ENCODE measurements around the gene CHST11. TPM values are rescaled to one million over a fixed set of nuclear protein-coding genes. Genes with fewer than 3 reads are reported as not detected.

The CHST11 gene
- total RNA-seq, 1 donor from 2014 or later, result 6.0 TPM

GRCh38 chr12:104636496-104636895 lies 179.7 kb downstream of the CHST11 start:
- TF ChIP-seq CTCF (IDR thresholded peaks at IDR 0.05; ENCODE audit: borderline replicate concordance), result no peak
- no peaks in the 10 kb centered on the region for H3K36me3 ChIP-seq
- no peaks in the 10 kb centered on the region for H3K27me3 ChIP-seq (ENCODE audit: low read depth)
- intact Hi-C loops (cut with micrococcal nuclease), result no loop called here
- H3K9me3 ChIP-seq (replicated peaks), result peaks cover 5% of the 10 kb centered on the region
- no peak for DNase-seq
- peaks cover 31% of the 10 kb centered on the region for H3K4me1 ChIP-seq
- no peak overlapping the region for H3K4me3 ChIP-seq
- H3K27ac ChIP-seq (replicated peaks), result no peak overlapping the region

GRCh38 chr12:104637604-104638003 lies 180.9 kb downstream of the CHST11 start:
- no peak for DNase-seq
- Histone ChIP-seq H3K36me3 (no peaks in the 10 kb centered on the region), H3K4me1 (peaks cover 28% of the 10 kb centered on the region), H3K27ac (replicated peaks) (no peak overlapping the region), H3K27me3 (ENCODE audit: low read depth) (no peaks in the 10 kb centered on the region), H3K4me3 (no peak overlapping the region), H3K9me3 (replicated peaks) (peaks cover 5% of the 10 kb centered on the region)
- TF ChIP-seq CTCF (IDR thresholded peaks at IDR 0.05; ENCODE audit: borderline replicate concordance), result no peak
- intact Hi-C loops (cut with micrococcal nuclease), result no loop called here

DNA sequence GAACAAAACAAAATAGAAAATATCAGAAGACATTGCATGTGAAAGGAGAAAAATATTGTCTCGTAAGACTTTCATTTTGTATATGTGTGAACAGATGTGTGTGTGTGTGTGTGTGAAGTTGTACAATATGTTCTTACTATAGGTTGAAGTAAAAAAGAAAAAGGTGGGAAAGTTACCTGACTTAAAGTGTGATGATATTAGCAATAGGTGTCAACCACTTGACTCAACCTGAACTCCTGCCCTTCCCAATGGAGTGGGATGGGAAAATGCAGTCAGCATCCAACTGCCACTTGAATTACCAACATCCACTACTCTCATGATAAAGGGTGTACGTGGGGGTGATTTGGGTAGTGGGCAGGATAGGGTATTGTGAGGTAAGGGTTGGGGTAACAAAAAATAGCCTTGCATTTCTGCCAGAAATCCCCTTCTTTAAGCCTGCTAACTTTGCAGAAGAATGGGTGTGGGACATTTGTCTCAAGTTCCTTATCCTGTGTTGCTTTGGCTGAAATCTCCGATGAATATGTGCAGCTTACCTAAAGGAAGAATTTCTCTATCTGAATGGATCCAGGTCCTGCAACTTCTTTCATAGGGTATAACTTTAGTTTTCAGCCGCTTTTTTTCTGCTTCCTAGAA lies 181.6 kb downstream of the CHST11 start:
- no peak for DNase-seq
- H3K9me3 ChIP-seq (replicated peaks), result peaks cover 5% of the 10 kb centered on the region
- intact Hi-C loops (cut with micrococcal nuclease), result no loop called here
- H3K27ac ChIP-seq (replicated peaks), result peak overlapping the region; percentile 54
- no peak overlapping the region for H3K4me3 ChIP-seq
- H3K27me3 ChIP-seq (ENCODE audit: low read depth), result no peaks in the 10 kb centered on the region
- no peaks in the 10 kb centered on the region for H3K36me3 ChIP-seq
- no peak for TF ChIP-seq CTCF (IDR thresholded peaks at IDR 0.05; ENCODE audit: borderline replicate concordance)
- H3K4me1 ChIP-seq, result peaks cover 22% of the 10 kb centered on the region

DNA sequence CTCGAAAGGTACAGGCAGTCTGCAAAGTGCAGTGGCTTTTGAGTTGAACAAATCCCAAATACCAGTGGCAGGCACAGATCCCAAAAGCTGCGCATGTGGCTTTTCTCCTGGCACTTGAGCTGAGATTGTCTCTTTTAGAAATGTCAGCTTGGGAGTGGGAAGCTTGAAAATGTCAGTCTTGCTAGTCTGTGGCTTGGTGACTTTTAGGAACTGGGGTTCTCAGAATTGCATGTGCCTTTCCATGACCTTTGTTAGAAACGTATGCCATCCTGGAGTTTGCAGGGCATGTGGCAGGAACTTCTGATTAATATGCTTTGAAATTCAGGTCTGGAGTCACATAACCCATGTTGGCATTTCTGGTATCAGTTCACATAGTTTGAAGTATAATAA lies 182.1 kb downstream of the CHST11 start:
- DNase-seq, result no peak
- intact Hi-C loops (cut with micrococcal nuclease), result no loop called here
- peaks cover 22% of the 10 kb centered on the region for H3K4me1 ChIP-seq
- no peaks in the 10 kb centered on the region for H3K27me3 ChIP-seq (ENCODE audit: low read depth)
- no peaks in the 10 kb centered on the region for H3K36me3 ChIP-seq
- peak overlapping the region; percentile 54 for H3K27ac ChIP-seq (replicated peaks)
- no peak for TF ChIP-seq CTCF (IDR thresholded peaks at IDR 0.05; ENCODE audit: borderline replicate concordance)
- peaks cover 5% of the 10 kb centered on the region for H3K9me3 ChIP-seq (replicated peaks)
- H3K4me3 ChIP-seq, result no peak overlapping the region

- DNase-seq, result no peak
- TF ChIP-seq CTCF (IDR thresholded peaks at IDR 0.05; ENCODE audit: borderline replicate concordance), result no peak
- Histone ChIP-seq H3K27ac (replicated peaks) (no peak overlapping the region), H3K27me3 (ENCODE audit: low read depth) (no peaks in the 10 kb centered on the region), H3K36me3 (no peaks in the 10 kb centered on the region), H3K4me3 (no peak overlapping the region), H3K9me3 (replicated peaks) (peaks cover 5% of the 10 kb centered on the region), H3K4me1 (peaks cover 22% of the 10 kb centered on the region)
- intact Hi-C loops (cut with micrococcal nuclease), result no loop called here
Observed at GRCh38 chr12:104640956-104641355, 184.2 kb downstream of the CHST11 start.

All from left ventricle myocardium inferior (tissue), 1 donor.